ENCODE measurements around the gene PSMD8. TPM values are rescaled to one million over a fixed set of nuclear protein-coding genes. Genes with fewer than 3 reads are reported as not detected.

The PSMD8 gene
- total and polyA plus RNA-seq, 2 donors (not counting 3 experiments of a cell fraction or from before 2014, with no cell fraction given) = 203 to 543 TPM

- FAIRE-seq (no peak), DNase-seq (ENCODE audit: low read depth, low spot score) (no peak)
- H3K4me1 ChIP-seq (ENCODE audit: control insufficient read depth, extremely low read depth, insufficient read depth, low read length) = no peaks in the 10 kb centered on the region
- H4K20me1 ChIP-seq (replicated peaks; ENCODE audit: control insufficient read depth, extremely low read depth, insufficient read depth, low read length) = no peaks in the 10 kb centered on the region
- no peak overlapping the region for H3K4me3 ChIP-seq (replicated peaks in 1 of 3; ENCODE audit: insufficient read depth in 1 of 3, low read depth in 1 of 3, low read length in 3 of 3)
- TF ChIP-seq EZH2 (IDR thresholded peaks at IDR 0.05; ENCODE audit: borderline replicate concordance, low read depth, low read length, severe bottlenecking) = no peak
- TF ChIP-seq POLR2AphosphoS5 (IDR thresholded peaks at IDR 0.05; ENCODE audit: insufficient read depth, low read depth, low read length) = no peak
- TF ChIP-seq MYC (IDR thresholded peaks at IDR 0.05; ENCODE audit: low read depth, low read length) = no peak
- no peak for TF ChIP-seq POLR2A (IDR thresholded peaks at IDR 0.05; ENCODE audit: low read depth, low read length)
- TF ChIP-seq JUN (IDR thresholded peaks at IDR 0.05; ENCODE audit: borderline replicate concordance, insufficient read depth, insufficient read length, low read depth) = no peak
- no peak for TF ChIP-seq MAX (IDR thresholded peaks at IDR 0.05; ENCODE audit: insufficient read depth, insufficient read length)
- no peak for TF ChIP-seq GATA2 (IDR thresholded peaks at IDR 0.05; ENCODE audit: insufficient read depth, insufficient read length, low read depth, low read length)
- no peak for TF ChIP-seq CTCF (IDR thresholded peaks at IDR 0.05; ENCODE audit: extremely low read depth in 1 of 2, insufficient read depth in 1 of 2, low read depth in 1 of 2, low read length in 2 of 2)
- no peak for TF ChIP-seq FOS (IDR thresholded peaks at IDR 0.05; ENCODE audit: borderline replicate concordance, insufficient read depth, low read length)
- dilution Hi-C loops (cut with MboI; ENCODE audit: extremely low pct_ligation_motif_present, low sequenced_read_pairs) (no loop called here), intact Hi-C loops (cut with micrococcal nuclease) (no loop called here)
- no peaks in the 10 kb centered on the region for H3K36me3 ChIP-seq (ENCODE audit: control insufficient read depth in 2 of 2, extremely low read depth in 1 of 2, insufficient read depth in 2 of 2, low read length in 2 of 2)
- no TSS peak for BruUV-seq (replicated peaks)
- no peaks in the 10 kb centered on the region for H3K9me1 ChIP-seq (replicated peaks; ENCODE audit: control insufficient read depth, extremely low read depth, insufficient read depth, low read length)
- H3K27ac ChIP-seq (ENCODE audit: insufficient read depth, low read depth, low read length) = no peak overlapping the region
- ChIA-PET POLR2A (no interaction called here), CTCF (interaction anchor here (0.6 to 1.9 kb wide), 2 partner anchors 18 to 585 kb away, joined by 3 to 5 read pairs; partner anchors contain the start of gene FAM98C)
- H3K79me2 ChIP-seq (ENCODE audit: control insufficient read depth, insufficient read depth, low read length) = no peaks in the 10 kb centered on the region
- no peaks in the 10 kb centered on the region for H3K9me3 ChIP-seq (replicated peaks; ENCODE audit: control insufficient read depth, insufficient read depth, low read length)
- no peak overlapping the region for H3K4me2 ChIP-seq (ENCODE audit: insufficient read depth, low read length)
- H3K9ac ChIP-seq (replicated peaks; ENCODE audit: extremely low read depth, insufficient read depth, low read length) = no peak overlapping the region
- no peaks in the 10 kb centered on the region for H3K27me3 ChIP-seq (ENCODE audit: control insufficient read depth in 2 of 2, insufficient read depth in 2 of 2, low read length in 2 of 2)
- no peak overlapping the region for H2AFZ ChIP-seq (ENCODE audit: low read depth, low read length)
Observed at GRCh38 chr19:38420935-38421334, 46.6 kb downstream of the PSMD8 start.
